GM12891 (cell line): ENCODE measurements around the gene FGFBP2.

ENCODE experiments used
- POLR2A ChIP-seq: IDR thresholded peaks from 2 replicates; pipeline ENCODE4 v1.6.1; 2011; ENCODE audit warnings: low read depth, low read length, control low read depth
- POLR2AphosphoS5 ChIP-seq: IDR thresholded peaks from 2 replicates; pipeline ENCODE4 v1.6.1; 2011; ENCODE audit warnings: low read depth, low read length, control low read depth
- TAF1 ChIP-seq: IDR thresholded peaks from 2 replicates; pipeline ENCODE4 v1.6.1; 2011; ENCODE audit warnings: low read depth, low read length, control low read depth

- TF ChIP-seq POLR2A: no peak
- no peak for TF ChIP-seq POLR2AphosphoS5
- TF ChIP-seq TAF1: no peak
These were observed 25.2 kb upstream of the FGFBP2 start for GRCh38 chr4:15988222-15988621.
